ENCODE data around the gene HSF2BP.

- TF ChIP-seq CTCF (IDR thresholded peaks at IDR 0.05), result no peak
- TF ChIP-seq POLR2AphosphoS5 (IDR thresholded peaks at IDR 0.05), result no peak
These were observed 27.7 kb downstream of the HSF2BP start for GRCh38 chr21:43631411-43632107.
